WTC11 (cell line): ENCODE measurements around the gene ZNF813. TPM values are rescaled to one million over a fixed set of nuclear protein-coding genes. Genes with fewer than 3 reads are reported as not detected.
"Not testable (repeated sequence)": the region's sequence is repeated elsewhere in the genome, so short reads cannot be mapped to it uniquely, and the experiment has no call there.

Experiments used
- ATAC-seq: fragments of 200-7000 bp; cut with Tn5 transposase; 2 replicates; pipeline ENCODE4 v1.10.0; 2021; ENCODE audit warnings: mild to moderate bottlenecking, moderate library complexity
- CTCF ChIA-PET: fragments of 300-600 bp; sonication (Branson Sonifier 250); formaldehyde crosslinking; loops from one replicate; lab custom pipeline; 2021; ENCODE audit warnings: antibody characterized with exemption; lab: Charles Lee
- POLR2A ChIA-PET: fragments of 350-600 bp; sonication (Branson Sonifier 250); formaldehyde crosslinking; loops from one replicate; lab custom pipeline; 2021; ENCODE audit warnings: antibody characterized with exemption; lab: Charles Lee
- DNase-seq: peaks from one replicate; pipeline ENCODE4 v3.0.0; 2021; ENCODE audit warnings: low spot score
- H3K27ac Mint-ChIP-seq: 2 replicates; pipeline ENCODE4 v1.8.0; 2021; ENCODE audit warnings: mixed read lengths
- H3K27me3 Mint-ChIP-seq: 2 replicates; pipeline ENCODE4 v1.8.0; 2021; ENCODE audit warnings: low read depth, mild to moderate bottlenecking, moderate library complexity, mixed read lengths
- H3K36me3 Mint-ChIP-seq: 2 replicates; pipeline ENCODE4 v1.8.0; 2021; ENCODE audit warnings: mixed read lengths
- H3K4me1 Mint-ChIP-seq: 2 replicates; pipeline ENCODE4 v1.8.0; 2022; ENCODE audit warnings: mixed read lengths
- H3K4me3 Mint-ChIP-seq: 2 replicates; pipeline ENCODE4 v1.8.0; 2021; ENCODE audit warnings: mild to moderate bottlenecking, moderate library complexity, mixed read lengths
- H3K9me3 Mint-ChIP-seq: 2 replicates; pipeline ENCODE4 v1.8.0; 2021; ENCODE audit warnings: mixed read lengths
- CREM ChIP-seq: sonication (generic); formaldehyde crosslinking; IDR thresholded peaks from 2 replicates; pipeline ENCODE4 v1.8.1; 2022; ENCODE audit warnings: mild to moderate bottlenecking, missing genetic modification reagents, moderate library complexity
- ESRRA ChIP-seq: sonication (generic); formaldehyde crosslinking; IDR thresholded peaks from 2 replicates; pipeline ENCODE4 v1.8.1; 2022; ENCODE audit warnings: mild to moderate bottlenecking, missing genetic modification reagents, borderline replicate concordance
- ETV6 ChIP-seq: sonication (generic); formaldehyde crosslinking; IDR thresholded peaks from 2 replicates; pipeline ENCODE4 v1.8.1; 2022; ENCODE audit warnings: mild to moderate bottlenecking, missing genetic modification reagents
- NFYB ChIP-seq: sonication (generic); formaldehyde crosslinking; conservative IDR thresholded peaks from 2 replicates; pipeline ENCODE4 v1.8.0; 2022; ENCODE audit warnings: low read depth, missing genetic modification reagents
- SOX15 ChIP-seq: fragments of 250-450 bp; sonication (Bioruptor Pico); IDR thresholded peaks from 2 replicates; pipeline ENCODE4 v1.9.0; 2021; ENCODE audit warnings: mild to moderate bottlenecking
- STAT6 ChIP-seq: sonication (generic); formaldehyde crosslinking; conservative IDR thresholded peaks from 2 replicates; pipeline ENCODE4 v1.8.1; 2023; ENCODE audit warnings: mild to moderate bottlenecking, low read depth, missing genetic modification reagents, moderate library complexity
- TEAD4 ChIP-seq: sonication (generic); formaldehyde crosslinking; IDR thresholded peaks from 2 replicates; pipeline ENCODE4 v1.8.0; 2022; ENCODE audit warnings: mild to moderate bottlenecking, missing genetic modification reagents
- ZNF121 ChIP-seq: sonication (generic); formaldehyde crosslinking; IDR thresholded peaks from 2 replicates; pipeline ENCODE4 v1.8.0; 2023; ENCODE audit warnings: missing genetic modification reagents
- ZNF138 ChIP-seq: sonication (generic); formaldehyde crosslinking; conservative IDR thresholded peaks from 2 replicates; pipeline ENCODE4 v1.8.1; 2022; ENCODE audit warnings: mild to moderate bottlenecking, moderate library complexity, missing genetic modification reagents
- ZNF281 ChIP-seq: sonication (generic); formaldehyde crosslinking; IDR thresholded peaks from 2 replicates; pipeline ENCODE4 v1.8.0; 2023; ENCODE audit warnings: mild to moderate bottlenecking, missing genetic modification reagents
- ZNF425 ChIP-seq: fragments of 250-450 bp; sonication (Bioruptor Pico); conservative IDR thresholded peaks from 2 replicates; pipeline ENCODE4 v1.9.0; 2021; ENCODE audit warnings: mild to moderate bottlenecking
- total RNA-seq: library from RNA; stranded (reverse); gene quantifications from 3 replicates; pipeline ENCODE4 v1.2.3, GENCODE V29; 2021
- TF ChIP-seq, protein P1 (sequence below): sonication (generic); formaldehyde crosslinking; IDR thresholded peaks from 2 replicates; pipeline ENCODE4 v1.8.1; 2022; ENCODE audit warnings: low read depth, missing genetic modification reagents, borderline replicate concordance
- TF ChIP-seq, protein P2 (sequence below): sonication (generic); formaldehyde crosslinking; IDR thresholded peaks from 2 replicates; pipeline ENCODE4 v1.8.1; 2023; ENCODE audit warnings: mild to moderate bottlenecking, moderate library complexity, missing genetic modification reagents
- TF ChIP-seq, protein P3 (sequence below): sonication (generic); formaldehyde crosslinking; IDR thresholded peaks from 2 replicates; pipeline ENCODE4 v1.8.1; 2023; ENCODE audit warnings: mild to moderate bottlenecking, missing genetic modification reagents, moderate library complexity
- TF ChIP-seq, protein P4 (sequence below): fragments of 250-450 bp; sonication (Bioruptor Pico); IDR thresholded peaks from 2 replicates; pipeline ENCODE4 v1.9.0; 2021; ENCODE audit warnings: mild to moderate bottlenecking, borderline replicate concordance

Gene ZNF813
- total RNA-seq, 1 experiment from 2014 or later = 17.5 TPM

DNA sequence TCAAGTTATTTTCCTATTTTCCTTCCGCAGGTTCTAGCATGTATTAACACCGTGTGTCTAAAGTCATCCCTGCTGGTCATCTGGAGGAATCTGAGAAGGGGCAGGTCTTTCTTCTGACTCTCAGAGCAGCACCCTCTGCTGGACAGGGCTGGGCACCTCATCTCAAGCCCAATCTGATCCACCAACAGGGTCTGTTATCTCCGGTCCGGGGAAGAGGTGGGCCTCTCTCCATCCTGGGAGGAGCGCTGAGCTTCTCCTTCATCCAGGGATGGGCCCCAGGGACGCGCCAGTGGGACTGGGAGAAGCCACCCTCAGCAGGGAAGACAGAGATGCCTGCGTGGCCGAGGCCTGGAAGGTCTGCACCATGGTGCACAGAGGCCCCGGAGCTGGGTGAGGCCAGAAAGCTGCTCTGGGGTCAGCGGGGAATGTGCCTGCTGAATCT, 44.4 kb downstream of the ZNF813 start (continued):
- no peak for TF ChIP-seq ETV6 (CRISPR knock-in tag)
- TF ChIP-seq ZNF138 (CRISPR knock-in tag) = no peak
- TF ChIP-seq, protein P1, sequence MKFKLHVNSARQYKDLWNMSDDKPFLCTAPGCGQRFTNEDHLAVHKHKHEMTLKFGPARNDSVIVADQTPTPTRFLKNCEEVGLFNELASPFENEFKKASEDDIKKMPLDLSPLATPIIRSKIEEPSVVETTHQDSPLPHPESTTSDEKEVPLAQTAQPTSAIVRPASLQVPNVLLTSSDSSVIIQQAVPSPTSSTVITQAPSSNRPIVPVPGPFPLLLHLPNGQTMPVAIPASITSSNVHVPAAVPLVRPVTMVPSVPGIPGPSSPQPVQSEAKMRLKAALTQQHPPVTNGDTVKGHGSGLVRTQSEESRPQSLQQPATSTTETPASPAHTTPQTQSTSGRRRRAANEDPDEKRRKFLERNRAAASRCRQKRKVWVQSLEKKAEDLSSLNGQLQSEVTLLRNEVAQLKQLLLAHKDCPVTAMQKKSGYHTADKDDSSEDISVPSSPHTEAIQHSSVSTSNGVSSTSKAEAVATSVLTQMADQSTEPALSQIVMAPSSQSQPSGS (CRISPR knock-in tag) = no peak
- TF ChIP-seq, protein P2, sequence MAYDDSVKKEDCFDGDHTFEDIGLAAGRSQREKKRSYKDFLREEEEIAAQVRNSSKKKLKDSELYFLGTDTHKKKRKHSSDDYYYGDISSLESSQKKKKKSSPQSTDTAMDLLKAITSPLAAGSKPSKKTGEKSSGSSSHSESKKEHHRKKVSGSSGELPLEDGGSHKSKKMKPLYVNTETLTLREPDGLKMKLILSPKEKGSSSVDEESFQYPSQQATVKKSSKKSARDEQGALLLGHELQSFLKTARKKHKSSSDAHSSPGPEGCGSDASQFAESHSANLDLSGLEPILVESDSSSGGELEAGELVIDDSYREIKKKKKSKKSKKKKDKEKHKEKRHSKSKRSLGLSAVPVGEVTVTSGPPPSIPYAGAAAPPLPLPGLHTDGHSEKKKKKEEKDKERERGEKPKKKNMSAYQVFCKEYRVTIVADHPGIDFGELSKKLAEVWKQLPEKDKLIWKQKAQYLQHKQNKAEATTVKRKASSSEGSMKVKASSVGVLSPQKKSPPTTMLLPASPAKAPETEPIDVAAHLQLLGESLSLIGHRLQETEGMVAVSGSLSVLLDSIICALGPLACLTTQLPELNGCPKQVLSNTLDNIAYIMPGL (CRISPR knock-in tag) = 0 out of 2 replicates have a peak, but pooled peaks have one; percentile 33
- no peak for TF ChIP-seq CREM (CRISPR knock-in tag)
- TF ChIP-seq, protein P3, sequence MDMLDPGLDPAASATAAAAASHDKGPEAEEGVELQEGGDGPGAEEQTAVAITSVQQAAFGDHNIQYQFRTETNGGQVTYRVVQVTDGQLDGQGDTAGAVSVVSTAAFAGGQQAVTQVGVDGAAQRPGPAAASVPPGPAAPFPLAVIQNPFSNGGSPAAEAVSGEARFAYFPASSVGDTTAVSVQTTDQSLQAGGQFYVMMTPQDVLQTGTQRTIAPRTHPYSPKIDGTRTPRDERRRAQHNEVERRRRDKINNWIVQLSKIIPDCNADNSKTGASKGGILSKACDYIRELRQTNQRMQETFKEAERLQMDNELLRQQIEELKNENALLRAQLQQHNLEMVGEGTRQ (CRISPR knock-in tag) = no peak

DNA sequence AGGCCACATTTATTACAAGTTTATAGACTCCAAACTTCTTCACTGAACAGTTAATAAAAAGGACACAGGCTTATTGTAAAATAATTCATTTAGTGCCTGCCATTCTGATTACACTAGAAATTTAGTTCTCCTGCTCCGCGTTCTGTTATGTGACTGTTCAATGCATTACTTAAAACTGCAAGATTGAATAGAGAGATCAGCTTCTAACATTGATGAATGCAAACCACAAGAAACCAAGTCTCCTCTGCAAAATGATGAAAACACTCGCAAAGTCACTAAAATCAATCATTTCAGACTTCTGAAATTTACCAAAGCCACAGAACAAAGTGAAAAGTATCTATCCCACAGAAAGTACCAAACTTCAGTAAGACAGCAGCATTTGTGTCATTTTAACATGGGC, 47.5 kb downstream of the ZNF813 start:
- H3K4me1 Mint-ChIP-seq, POLR2A ChIA-PET, H3K4me3 Mint-ChIP-seq, H3K36me3 Mint-ChIP-seq, H3K27me3 Mint-ChIP-seq, H3K27ac Mint-ChIP-seq, DNase-seq, ATAC-seq, H3K9me3 Mint-ChIP-seq: not testable (repeated sequence)
- CTCF ChIA-PET = interaction anchor here (0.7 kb wide), 1 partner anchor 197 kb away, joined by 3 read pairs; no protein-coding TSS in a partner anchor

DNA sequence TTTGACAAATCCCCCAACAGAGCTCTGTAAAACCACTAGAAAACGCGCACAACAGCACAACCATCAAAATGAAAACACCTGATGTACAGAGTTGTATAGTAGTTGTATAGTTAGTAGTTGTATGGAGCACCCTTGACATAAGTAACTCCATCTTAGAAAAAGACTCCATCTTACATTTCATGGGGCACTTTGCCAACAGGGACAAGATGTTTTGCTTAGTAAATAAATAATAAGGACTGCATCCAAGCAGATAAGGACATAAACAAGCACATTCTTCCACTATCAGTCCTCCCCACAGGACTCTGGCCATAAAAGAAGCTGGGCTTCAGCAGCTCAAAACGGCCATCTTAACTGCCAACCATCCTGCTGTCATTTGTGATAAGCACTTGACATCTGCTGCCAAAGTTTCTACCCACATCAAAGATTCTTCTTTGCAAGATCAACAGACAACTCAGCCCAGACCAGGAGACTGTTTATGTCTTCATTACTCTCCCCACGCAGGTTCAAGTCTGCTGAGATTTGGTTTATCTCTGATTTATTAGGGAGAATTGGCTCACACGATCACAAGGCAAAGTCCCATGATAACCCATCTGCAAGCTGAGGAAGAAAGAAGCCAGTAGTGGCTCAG, 49.7 kb downstream of the ZNF813 start:
- Mint-ChIP-seq H3K9me3 (no peaks in the 10 kb centered on the region), H3K4me3 (no peak overlapping the region), H3K27ac (no peak overlapping the region), H3K36me3 (peaks cover 8% of the 10 kb centered on the region), H3K4me1 (peaks cover 9% of the 10 kb centered on the region), H3K27me3 (no peaks in the 10 kb centered on the region)
- DNase-seq = no peak
- ChIA-PET CTCF (interaction anchor here (1.0 kb wide), 1 partner anchor 92 kb away, joined by 3 read pairs; no protein-coding TSS in a partner anchor), POLR2A (no interaction called here)
- no peak for ATAC-seq
- TF ChIP-seq ESRRA = no peak
- no peak for TF ChIP-seq NFYB (CRISPR knock-in tag)
- TF ChIP-seq STAT6 = no peak
- no peak for TF ChIP-seq ZNF281 (CRISPR knock-in tag)
- TF ChIP-seq ETV6 (CRISPR knock-in tag) = no peak
- TF ChIP-seq TEAD4 (CRISPR knock-in tag) = no peak
- no peak for TF ChIP-seq ZNF425 (CRISPR knock-in tag)
- TF ChIP-seq, protein P4, sequence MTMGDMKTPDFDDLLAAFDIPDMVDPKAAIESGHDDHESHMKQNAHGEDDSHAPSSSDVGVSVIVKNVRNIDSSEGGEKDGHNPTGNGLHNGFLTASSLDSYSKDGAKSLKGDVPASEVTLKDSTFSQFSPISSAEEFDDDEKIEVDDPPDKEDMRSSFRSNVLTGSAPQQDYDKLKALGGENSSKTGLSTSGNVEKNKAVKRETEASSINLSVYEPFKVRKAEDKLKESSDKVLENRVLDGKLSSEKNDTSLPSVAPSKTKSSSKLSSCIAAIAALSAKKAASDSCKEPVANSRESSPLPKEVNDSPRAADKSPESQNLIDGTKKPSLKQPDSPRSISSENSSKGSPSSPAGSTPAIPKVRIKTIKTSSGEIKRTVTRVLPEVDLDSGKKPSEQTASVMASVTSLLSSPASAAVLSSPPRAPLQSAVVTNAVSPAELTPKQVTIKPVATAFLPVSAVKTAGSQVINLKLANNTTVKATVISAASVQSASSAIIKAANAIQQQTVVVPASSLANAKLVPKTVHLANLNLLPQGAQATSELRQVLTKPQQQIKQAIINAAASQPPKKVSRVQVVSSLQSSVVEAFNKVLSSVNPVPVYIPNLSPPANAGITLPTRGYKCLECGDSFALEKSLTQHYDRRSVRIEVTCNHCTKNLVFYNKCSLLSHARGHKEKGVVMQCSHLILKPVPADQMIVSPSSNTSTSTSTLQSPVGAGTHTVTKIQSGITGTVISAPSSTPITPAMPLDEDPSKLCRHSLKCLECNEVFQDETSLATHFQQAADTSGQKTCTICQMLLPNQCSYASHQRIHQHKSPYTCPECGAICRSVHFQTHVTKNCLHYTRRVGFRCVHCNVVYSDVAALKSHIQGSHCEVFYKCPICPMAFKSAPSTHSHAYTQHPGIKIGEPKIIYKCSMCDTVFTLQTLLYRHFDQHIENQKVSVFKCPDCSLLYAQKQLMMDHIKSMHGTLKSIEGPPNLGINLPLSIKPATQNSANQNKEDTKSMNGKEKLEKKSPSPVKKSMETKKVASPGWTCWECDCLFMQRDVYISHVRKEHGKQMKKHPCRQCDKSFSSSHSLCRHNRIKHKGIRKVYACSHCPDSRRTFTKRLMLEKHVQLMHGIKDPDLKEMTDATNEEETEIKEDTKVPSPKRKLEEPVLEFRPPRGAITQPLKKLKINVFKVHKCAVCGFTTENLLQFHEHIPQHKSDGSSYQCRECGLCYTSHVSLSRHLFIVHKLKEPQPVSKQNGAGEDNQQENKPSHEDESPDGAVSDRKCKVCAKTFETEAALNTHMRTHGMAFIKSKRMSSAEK (CRISPR knock-in tag) = no peak
- no peak for TF ChIP-seq ZNF121 (CRISPR knock-in tag)
- no peak for TF ChIP-seq SOX15 (CRISPR knock-in tag)
